GM23248 (cell line): ENCODE data around the gene ANKRD37. TPM values are rescaled to one million over a fixed set of nuclear protein-coding genes. Genes with fewer than 3 reads are reported as not detected.

ENCODE experiments used
- DNase-seq: peaks from one replicate; pipeline ENCODE4 v3.0.0-alpha.2; 2015
- H2AFZ ChIP-seq: fragments of 200-600 bp; sonication (generic); 2 replicates; pipeline ENCODE4 v1.6.1; 2016; ENCODE audit warnings: antibody characterized with exemption
- H3F3A ChIP-seq: fragments of 200-600 bp; sonication (generic); 2 replicates; pipeline ENCODE4 v1.6.1; 2016; ENCODE audit warnings: mild to moderate bottlenecking, antibody characterized with exemption, mixed run types; ENCODE audit not compliant: insufficient read depth
- H3K27ac ChIP-seq: fragments of 200-600 bp; sonication (generic); 2 replicates; pipeline ENCODE4 v1.5.1; 2016; ENCODE audit warnings: mild to moderate bottlenecking
- H3K27me3 ChIP-seq: fragments of 200-600 bp; sonication (generic); replicated peaks from 2 replicates; pipeline ENCODE4 v1.6.1; 2016; ENCODE audit warnings: mild to moderate bottlenecking; ENCODE audit not compliant: insufficient read depth
- H3K36me3 ChIP-seq: fragments of 200-600 bp; sonication (generic); 2 replicates; pipeline ENCODE4 v1.6.1; 2016; ENCODE audit warnings: low read depth, mild to moderate bottlenecking
- H3K4me1 ChIP-seq: fragments of 200-600 bp; sonication (generic); 2 replicates; pipeline ENCODE4 v1.6.1; 2016; ENCODE audit warnings: mild to moderate bottlenecking; ENCODE audit not compliant: insufficient read depth
- H3K4me2 ChIP-seq: fragments of 200-600 bp; sonication (generic); one replicate; pipeline ENCODE4 v1.6.1; 2016; ENCODE audit warnings: mild to moderate bottlenecking; ENCODE audit not compliant: unreplicated experiment
- H3K4me3 ChIP-seq: fragments of 200-600 bp; sonication (generic); 2 replicates; pipeline ENCODE4 v1.5.1; 2016; ENCODE audit warnings: mild to moderate bottlenecking
- H3K79me2 ChIP-seq: fragments of 200-600 bp; sonication (generic); 2 replicates; pipeline ENCODE4 v1.6.1; 2016; ENCODE audit warnings: mild to moderate bottlenecking; ENCODE audit not compliant: insufficient read depth
- H3K9ac ChIP-seq: fragments of 200-600 bp; sonication (generic); 2 replicates; pipeline ENCODE4 v1.6.1; 2016; ENCODE audit warnings: mild to moderate bottlenecking
- H3K9me2 ChIP-seq: fragments of 200-600 bp; sonication (generic); 2 replicates; pipeline ENCODE4 v1.6.1; 2016; ENCODE audit warnings: mixed run types, mild to moderate bottlenecking, moderate library complexity; ENCODE audit not compliant: insufficient read depth
- H3K9me3 ChIP-seq: fragments of 200-600 bp; sonication (generic); one replicate; pipeline ENCODE4 v1.6.1; 2017; ENCODE audit warnings: low read depth
- H4K20me1 ChIP-seq: fragments of 200-600 bp; sonication (generic); 2 replicates; pipeline ENCODE4 v1.6.0; 2016; ENCODE audit not compliant: insufficient read depth
- EZH2 ChIP-seq: fragments of 200-600 bp; sonication (generic); IDR thresholded peaks from 2 replicates; pipeline ENCODE4 v1.6.1; 2018; ENCODE audit warnings: antibody characterized with exemption, mild to moderate bottlenecking; ENCODE audit not compliant: insufficient read depth, poor library complexity, severe bottlenecking
- EZH2phosphoT487 ChIP-seq: fragments of 200-600 bp; sonication (generic); IDR thresholded peaks from 2 replicates; pipeline ENCODE4 v1.6.1; 2018; ENCODE audit warnings: antibody characterized with exemption, moderate library complexity, mild to moderate bottlenecking, low read depth; ENCODE audit not compliant: insufficient read depth
- WGBS, 2 experiments: methylation state at CpG; one replicate each; pipeline ENCODE4 v1.1.6; 2015 to 2017; ENCODE audit warnings: low lambda C conversion rate in 2 of 2, low coverage in 1 of 2; ENCODE audit errors: missing lambda C conversion rate in 2 of 2; 5-methylcytosine and 5-hydroxymethylcytosine counted together
- in situ Hi-C: fragments of 300-500 bp; cut with MboI; formaldehyde crosslinking; loops from 2 replicates; pipeline ENCODE4 v1.15.0; 2020
- polyA plus RNA-seq: library from polyadenylated mRNA; unstranded; fragments of >200 nt; fragmentation: Nextera tagmentation; extraction: Ambion mirVana; gene quantifications from 2 replicates; pipeline ENCODE4 v1.2.1, GENCODE V29; 2016
- total RNA-seq: library from RNA; depleted of rRNA; stranded (reverse); fragments of >200 nt; shearing (Covaris generic); gene quantifications from 2 replicates; pipeline ENCODE4 v1.2.3, GENCODE V29; 2014

ANKRD37 gene
- total and polyA plus RNA-seq, 2 experiments from 2014 or later, result 11.1 to 17.6 TPM

DNA sequence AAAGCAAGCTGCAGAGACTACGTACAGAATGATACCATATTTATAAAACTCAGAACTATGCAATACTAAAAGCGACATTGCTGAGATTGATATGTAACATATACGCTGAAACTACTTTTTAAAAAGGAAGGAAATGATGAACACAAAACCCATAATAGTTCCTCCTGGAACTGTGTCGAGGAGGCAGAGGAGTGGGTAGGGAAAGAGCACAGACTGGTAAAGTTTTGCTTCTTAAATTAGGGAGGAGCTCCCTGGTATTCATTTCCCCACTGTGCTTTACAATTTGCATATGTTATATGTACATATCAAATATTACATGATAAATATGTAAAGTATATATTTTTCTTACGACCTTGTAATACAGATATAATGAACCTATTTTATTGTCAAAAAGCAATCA, 15.2 kb downstream of the ANKRD37 start:
- Histone ChIP-seq H4K20me1 (no peaks in the 10 kb centered on the region), H3F3A (no peaks in the 10 kb centered on the region), H3K9me2 (no peaks in the 10 kb centered on the region), H3K27me3 (no peaks in the 10 kb centered on the region), H3K4me1 (no peaks in the 10 kb centered on the region), H3K79me2 (no peaks in the 10 kb centered on the region), H3K4me2 (no peak overlapping the region), H3K27ac (no peak overlapping the region), H3K36me3 (peaks cover 34% of the 10 kb centered on the region), H3K9ac (no peak overlapping the region), H3K4me3 (no peak overlapping the region), H2AFZ (no peak overlapping the region), H3K9me3 (no peaks in the 10 kb centered on the region)
- DNase-seq, result no peak
- in situ Hi-C loops, result no loop called here
- TF ChIP-seq EZH2 (no peak), EZH2phosphoT487 (no peak)
- WGBS, 2 experiments, result 86 to 89% methylated on average over 5 of the region's 5 CpGs

DNA sequence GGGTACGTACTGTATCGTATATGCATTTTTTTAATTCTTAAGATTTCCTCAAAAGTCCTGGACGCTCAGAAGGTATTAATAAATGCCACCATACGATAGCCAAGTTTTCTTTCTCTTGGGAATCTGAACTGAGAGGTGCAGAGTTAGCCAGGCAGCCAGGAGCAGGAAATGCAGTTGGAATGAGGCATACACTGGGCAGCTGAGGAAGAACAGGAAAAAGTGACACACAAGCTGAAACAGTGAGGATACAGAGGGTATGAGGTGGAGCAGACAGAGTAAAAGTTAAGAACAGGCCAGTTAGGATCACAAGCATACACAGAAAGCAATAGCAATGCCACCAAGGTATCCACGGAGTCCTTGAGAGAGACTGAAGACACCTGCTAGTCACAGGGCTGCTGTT, 15.8 kb downstream of the ANKRD37 start:
- Histone ChIP-seq H3K9me3 (no peaks in the 10 kb centered on the region), H2AFZ (no peak overlapping the region), H3K27ac (no peak overlapping the region), H3K79me2 (no peaks in the 10 kb centered on the region), H3K4me1 (no peaks in the 10 kb centered on the region), H3K4me2 (no peak overlapping the region), H3F3A (no peaks in the 10 kb centered on the region), H3K27me3 (no peaks in the 10 kb centered on the region), H3K9me2 (no peaks in the 10 kb centered on the region), H4K20me1 (no peaks in the 10 kb centered on the region), H3K9ac (no peak overlapping the region), H3K36me3 (peaks cover 34% of the 10 kb centered on the region), H3K4me3 (no peak overlapping the region)
- WGBS, 2 experiments, result 89 to 93% methylated on average over 5 of the region's 5 CpGs
- in situ Hi-C loops, result no loop called here
- DNase-seq, result peak; percentile 30
- no peak for TF ChIP-seq EZH2phosphoT487
- TF ChIP-seq EZH2, result no peak

DNA sequence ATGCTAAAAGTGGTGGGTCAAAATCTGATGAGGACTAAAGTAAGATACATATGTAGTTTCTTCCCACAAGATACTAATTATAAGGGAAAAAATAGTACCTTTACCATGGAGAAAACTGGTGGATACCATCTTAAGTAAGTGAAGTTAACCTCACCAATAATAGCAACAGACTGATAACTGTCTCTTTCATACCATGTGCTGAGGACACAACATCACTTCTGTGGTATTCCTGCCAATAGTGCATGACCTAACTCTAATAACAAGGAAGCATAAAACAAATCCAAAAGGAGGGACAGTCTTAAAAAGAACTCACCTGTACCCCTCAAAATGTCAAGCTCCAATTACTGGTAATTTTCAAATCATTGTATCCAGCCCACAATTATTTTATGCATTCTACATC, 20.3 kb downstream of the ANKRD37 start:
- Histone ChIP-seq H2AFZ (no peak overlapping the region), H3K4me3 (no peak overlapping the region), H3F3A (peaks cover 6% of the 10 kb centered on the region), H3K79me2 (no peaks in the 10 kb centered on the region), H3K27ac (no peak overlapping the region), H3K36me3 (peaks cover 26% of the 10 kb centered on the region), H4K20me1 (no peaks in the 10 kb centered on the region), H3K9ac (no peak overlapping the region), H3K27me3 (no peaks in the 10 kb centered on the region), H3K4me2 (no peak overlapping the region), H3K9me2 (no peaks in the 10 kb centered on the region), H3K4me1 (peaks cover 7% of the 10 kb centered on the region), H3K9me3 (no peaks in the 10 kb centered on the region)
- DNase-seq, result no peak
- in situ Hi-C loops, result no loop called here
- TF ChIP-seq EZH2phosphoT487 (no peak), EZH2 (no peak)

DNA sequence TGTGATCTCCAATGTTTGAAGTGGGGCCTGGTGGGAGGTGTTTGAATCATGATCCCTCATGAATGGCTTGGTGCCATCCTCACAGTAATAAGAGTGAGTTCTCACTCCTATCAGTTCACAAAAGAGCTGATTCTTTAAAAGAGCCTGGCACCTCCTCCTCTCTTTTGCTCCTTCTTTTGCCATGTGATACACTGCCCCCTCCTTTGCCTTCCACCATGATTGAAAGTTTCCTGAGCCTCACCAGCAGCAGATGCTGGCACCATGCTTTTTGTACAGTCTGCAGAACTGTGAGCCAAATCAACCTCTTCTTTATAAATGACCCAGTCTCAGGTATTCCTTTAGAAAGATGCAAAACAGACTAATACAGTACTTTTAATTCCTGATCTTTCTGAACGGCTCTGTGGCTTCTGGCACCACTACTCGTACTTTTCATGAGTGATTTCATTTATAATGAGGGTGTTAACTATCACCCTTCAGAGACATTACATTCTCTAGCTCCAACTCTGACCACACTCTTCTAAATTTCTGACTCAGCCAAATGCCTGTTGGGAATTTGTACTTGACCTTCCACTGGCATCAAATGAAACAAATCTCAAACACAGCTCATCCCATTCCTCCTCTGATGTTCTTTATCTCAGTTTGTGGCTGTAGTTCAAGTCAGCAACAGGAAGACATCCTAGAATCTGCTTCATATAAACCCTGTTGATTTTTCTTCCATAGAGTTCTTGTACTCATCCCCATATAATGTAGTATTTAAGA, 24.9 kb downstream of the ANKRD37 start:
- H4K20me1 ChIP-seq, result no peaks in the 10 kb centered on the region; the same call in 1 of the 2 replicates
- H3K4me3 ChIP-seq, result 0 out of 2 replicates have a peak overlapping the region, but pooled peaks have one; percentile 7
- H3K9me3 ChIP-seq, result no peaks in the 10 kb centered on the region
- peaks cover 7% of the 10 kb centered on the region; the same call in 1 of the 2 replicates for H3K36me3 ChIP-seq
- peaks cover 16% of the 10 kb centered on the region for H3F3A ChIP-seq
- no peak for TF ChIP-seq EZH2phosphoT487
- TF ChIP-seq EZH2, result no peak
- WGBS, 2 experiments, result 2 to 4% methylated on average over 2 of the region's 2 CpGs
- H3K79me2 ChIP-seq, result peaks cover 26% of the 10 kb centered on the region
- in situ Hi-C loops, result no loop called here
- H3K27me3 ChIP-seq, result no peaks in the 10 kb centered on the region
- H3K9me2 ChIP-seq, result no peaks in the 10 kb centered on the region
- H2AFZ ChIP-seq, result no peak overlapping the region
- H3K4me2 ChIP-seq, result peak overlapping the region; percentile 13
- DNase-seq, result peak; percentile 69
- no peak overlapping the region; the same call in 1 of the 2 replicates for H3K27ac ChIP-seq
- peaks cover 22% of the 10 kb centered on the region for H3K4me1 ChIP-seq
- no peak overlapping the region for H3K9ac ChIP-seq
